COLO668 (cell line): Measurements from ENCODE around the gene FAM89A.
"Not testable (repeated sequence)": the region's sequence is repeated elsewhere in the genome, so short reads cannot be mapped to it uniquely, and the experiment has no call there.

Experiments used
- DNase-seq: peaks from one replicate; lab custom pipeline; 2025; ENCODE audit not compliant: unreplicated experiment; lab: John Stamatoyannopoulos, UW

Gene FAM89A

DNA sequence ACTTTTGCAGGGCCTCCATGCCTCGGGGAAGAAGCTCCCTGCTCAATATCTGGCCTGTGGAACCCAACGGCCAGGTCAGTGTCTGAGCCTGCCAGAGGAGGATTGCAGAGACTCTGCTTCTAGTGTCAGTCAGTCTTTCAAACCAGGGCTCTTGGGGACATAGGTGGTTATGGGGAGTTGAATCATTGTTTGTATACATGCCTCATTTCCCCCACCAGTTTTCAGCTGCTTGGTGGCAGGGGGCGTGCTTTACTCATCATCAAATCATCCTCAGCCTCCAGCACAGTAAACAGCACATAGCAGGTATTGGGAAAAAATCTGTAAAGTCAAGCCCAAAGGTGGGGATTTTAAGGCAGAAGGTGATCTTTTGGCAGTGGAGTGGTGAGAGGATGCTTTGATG lies 17.4 kb upstream of the FAM89A start:
- DNase-seq = no peak

DNA sequence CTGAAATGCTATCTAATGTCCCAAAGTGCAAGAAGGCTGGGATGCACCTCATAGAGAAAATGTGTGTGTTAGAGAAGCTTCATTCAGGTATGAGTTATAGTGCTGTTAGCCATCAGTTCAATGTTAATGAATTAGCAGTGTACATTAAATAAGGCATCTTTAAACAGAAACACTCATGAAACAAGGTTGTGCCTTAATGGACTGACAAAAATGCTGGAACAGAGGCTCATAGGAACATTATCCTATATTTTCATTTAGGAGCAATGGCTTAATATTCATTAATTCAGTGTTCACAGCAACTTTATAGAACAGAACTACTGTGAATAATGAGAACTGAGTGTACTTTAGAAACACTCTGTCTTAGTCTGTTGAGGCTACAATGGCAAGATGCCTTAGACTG lies 15.2 kb upstream of the FAM89A start:
- no peak for DNase-seq

DNA sequence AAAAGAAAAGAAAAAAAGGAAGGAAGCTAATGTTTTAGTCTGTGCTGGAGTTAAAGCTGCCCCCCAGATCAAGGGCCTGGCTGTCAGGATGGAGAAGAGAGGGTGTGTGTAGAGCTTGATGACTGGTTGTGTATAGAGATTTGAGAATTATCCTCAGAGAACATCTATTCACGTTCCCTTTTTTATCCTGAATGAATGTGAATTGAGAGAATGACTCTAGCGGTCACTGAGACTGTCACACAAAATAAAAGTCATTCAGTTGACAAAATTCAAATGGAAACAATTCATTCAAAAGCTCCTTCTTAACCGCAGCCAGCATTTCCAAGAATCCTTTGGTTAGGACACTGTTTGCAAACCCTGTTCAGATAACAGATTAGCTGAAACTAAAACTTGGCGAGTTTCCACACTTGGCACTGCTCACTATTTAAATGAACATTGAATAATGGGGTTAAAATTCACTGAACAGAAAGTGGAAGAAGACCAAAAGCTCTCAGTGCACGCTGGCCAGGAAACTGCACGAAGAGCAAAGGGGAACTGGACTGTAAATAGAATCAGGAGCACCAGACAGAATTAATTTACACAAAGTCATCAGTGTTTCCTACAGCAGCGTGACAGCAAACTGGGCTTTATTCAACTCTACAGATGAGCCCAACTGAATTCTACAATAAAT lies 13.6 kb upstream of the FAM89A start:
- DNase-seq = no peak

DNA sequence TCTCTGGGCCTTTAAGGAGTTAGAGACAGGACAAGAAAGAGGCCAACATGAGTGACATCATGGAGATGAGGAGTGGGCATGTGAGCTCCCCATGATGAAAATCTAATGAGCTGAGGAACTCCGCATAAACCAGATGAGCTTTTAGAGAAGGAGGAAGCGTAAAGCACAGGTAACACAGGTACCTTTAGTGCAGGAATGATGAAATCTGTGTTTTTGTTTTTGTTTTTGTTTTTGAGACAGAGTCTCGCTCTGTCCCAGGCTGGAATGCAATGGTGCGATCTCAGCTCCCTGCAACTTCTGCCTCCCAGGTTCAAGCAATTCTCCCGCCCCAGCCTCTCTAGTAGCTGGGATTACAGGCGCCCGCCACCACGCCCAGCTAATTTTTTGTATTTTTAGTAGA lies 12.7 kb upstream of the FAM89A start:
- no peak for DNase-seq

DNA sequence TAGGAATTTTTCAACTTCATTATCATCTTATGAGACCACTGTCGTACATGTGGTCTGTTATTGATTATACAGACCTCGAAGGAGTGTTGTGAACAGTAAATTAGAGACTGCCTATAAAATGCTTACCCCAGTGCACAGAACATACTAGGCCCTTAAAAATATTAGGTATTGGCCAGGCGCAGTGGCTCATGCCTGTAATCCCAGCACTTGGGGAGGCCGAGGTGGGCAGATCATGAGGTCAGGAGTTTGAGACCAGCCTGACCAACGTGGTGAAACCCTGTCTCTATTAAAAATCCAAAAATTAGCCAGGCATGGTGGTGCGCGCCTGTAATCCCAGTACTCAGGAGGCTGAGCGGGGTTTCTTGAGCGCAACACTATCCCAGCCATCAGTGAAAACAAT lies 10.9 kb upstream of the FAM89A start:
- not testable (repeated sequence) for DNase-seq

DNA sequence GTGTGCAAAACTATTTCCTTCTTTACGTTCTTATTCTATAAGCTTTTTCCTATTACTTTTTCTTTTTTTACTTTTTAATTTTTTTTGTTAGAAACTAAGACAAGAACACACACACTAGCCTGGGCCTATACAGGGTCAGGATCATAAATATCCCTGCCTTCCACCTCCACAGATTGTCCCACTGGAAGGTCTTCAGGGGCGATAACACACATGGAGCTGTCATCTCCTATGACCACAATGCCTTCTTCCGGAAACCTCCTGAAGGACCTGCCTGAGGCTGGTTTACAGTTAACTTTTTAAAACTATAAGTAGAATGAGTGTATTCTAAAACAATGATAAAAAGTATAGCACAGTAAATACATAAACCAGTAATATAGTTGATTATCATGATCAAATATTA lies 10.3 kb upstream of the FAM89A start:
- no peak for DNase-seq

DNA sequence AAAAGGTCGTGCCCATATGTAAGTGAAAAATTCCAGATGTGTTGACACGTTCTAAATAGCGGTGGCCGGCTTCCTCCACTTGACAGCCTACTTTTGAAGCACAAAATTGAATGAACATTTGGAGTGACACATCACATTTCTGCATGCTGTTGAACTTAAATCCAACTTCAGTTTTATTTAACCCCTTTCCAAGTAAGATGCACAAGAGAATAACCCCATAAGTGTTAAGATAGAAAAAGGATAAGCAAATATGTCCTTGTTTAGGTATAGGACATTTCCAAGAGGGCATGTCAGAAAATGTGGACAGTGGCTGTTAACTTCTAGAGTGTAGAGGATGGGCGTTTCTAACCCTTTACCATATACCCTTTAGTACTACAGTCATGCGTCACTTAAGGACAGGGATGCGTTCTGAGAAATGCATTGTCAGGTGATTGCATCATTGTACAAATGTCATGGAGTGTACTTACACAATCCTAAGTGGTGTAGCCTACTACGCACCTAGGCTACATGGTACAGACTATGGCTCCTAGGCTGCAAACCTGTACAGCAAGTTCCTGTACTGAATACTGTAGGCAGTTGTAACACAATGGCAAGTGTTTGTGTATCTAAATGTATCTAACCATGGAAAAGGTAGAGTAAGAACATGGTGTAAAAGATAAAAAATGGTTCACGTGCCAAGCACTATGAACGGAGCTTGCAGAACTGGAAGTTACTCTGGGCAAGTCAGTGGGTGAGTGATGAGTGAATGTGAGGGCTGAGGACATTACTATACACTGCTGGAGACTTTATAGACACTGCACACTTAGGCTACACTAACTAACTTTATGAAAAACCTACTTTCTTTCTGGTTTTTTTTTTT lies 9.3 kb upstream of the FAM89A start:
- no peak for DNase-seq

DNA sequence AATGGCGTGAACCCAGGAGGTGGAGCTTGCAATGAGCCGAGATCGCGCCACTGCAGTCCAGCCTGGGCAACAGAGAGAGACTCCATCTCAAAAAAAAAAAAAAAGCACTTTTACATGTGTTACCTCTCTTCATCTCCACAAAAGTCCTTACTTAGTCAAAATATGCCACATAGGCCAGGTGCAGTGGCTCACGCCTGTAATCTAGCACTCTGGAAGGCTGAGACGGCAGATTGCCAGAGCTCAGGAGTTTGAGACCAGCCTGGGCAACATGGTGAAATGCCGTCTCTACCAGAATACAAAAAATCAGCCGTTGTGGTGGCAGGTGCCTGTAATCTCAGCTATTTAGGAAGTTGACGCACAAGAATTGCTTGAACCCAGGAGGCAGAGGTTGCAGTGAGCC lies 8.4 kb upstream of the FAM89A start:
- DNase-seq = not testable (repeated sequence)

DNA sequence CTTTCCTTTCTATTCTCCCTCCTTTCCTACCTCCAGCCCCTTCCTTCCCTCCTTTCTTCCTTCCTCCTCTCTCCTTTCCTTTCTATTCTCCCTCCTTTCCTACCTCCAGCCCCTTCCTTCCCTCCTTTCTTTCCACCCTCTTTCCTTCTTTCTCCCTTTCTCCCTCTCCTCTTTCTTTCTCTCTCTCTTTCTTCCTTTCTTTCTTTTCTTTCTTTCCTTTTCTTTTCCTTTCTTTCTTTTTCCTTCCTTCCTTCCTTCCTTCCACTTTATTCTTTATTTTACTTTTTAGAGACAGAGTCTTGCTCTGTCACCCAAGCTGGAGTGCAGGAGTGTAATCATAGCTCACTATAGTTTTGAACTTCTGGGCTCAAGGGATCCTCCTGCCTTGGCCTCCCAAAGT lies 7.5 kb upstream of the FAM89A start:
- not testable (repeated sequence) for DNase-seq

DNA sequence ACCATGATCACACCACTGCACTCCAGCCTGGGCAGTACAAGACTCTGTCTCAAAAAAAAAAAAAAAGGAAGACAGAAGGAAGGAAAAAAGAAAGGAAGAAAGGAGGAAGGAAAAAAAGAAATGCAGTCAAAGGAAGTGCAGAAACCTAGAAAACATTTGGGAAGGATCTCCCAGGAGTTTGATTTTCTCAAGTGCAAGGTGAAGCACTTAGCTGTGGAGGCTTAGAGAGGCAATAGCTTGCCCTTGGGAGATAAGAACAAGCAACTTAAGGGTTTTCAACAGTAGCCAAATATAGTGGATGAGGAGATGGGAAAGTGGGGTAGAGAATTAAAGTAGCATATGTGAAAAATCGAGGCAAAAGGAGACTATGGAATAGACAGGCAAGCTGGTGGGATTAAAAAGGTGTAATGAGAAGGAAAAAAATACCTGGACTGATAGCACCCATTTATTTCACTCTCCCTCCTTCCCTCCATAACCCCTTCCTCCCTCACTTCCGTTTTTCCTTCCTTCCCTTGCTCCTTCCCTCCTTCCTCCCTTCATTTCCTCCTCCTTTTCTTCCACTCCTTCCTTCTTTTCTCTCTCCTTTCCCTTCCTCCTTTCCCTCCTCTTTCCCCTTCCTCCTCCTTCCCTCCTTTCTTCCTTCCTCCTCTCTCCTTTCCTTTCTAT lies 6.8 kb upstream of the FAM89A start:
- no peak for DNase-seq

DNA sequence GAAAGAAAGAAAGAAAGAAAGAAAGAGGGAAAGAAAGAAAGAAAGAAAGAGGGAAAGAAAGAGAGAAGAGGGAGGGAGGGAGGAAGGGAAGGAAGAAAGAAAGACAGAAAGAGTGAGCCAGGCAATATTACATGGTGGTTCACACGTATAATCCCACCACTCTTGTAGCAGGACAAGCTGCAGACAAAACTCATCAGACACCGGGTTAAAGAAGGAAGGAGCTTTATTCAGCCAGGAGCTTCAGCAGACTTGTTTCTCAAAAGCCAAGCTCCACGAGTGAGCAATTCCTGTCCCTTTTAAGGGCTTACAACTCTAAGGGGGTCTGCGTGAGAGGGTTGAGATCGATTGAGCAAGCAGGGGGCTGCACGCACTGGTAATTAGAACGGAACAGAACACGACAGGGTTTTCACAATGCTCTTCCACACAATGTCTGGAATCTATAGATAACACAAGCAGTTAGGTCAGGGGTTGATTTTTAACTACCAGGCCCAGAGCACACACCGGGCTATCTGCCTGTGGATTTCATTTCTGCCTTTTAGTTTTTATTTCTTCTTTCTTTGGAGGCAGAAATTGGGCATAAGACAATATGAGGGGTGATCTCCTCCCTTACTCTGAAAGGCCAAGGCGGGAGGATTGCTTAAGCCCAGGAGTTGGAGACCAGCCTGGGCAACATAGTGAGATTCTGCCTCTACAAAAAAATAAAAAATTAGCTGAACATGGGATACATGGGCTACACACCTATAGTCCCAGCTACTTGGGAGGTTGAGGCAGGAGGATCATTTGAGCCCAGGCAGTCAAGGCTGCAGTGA lies 6.1 kb upstream of the FAM89A start:
- not testable (repeated sequence) for DNase-seq

DNA sequence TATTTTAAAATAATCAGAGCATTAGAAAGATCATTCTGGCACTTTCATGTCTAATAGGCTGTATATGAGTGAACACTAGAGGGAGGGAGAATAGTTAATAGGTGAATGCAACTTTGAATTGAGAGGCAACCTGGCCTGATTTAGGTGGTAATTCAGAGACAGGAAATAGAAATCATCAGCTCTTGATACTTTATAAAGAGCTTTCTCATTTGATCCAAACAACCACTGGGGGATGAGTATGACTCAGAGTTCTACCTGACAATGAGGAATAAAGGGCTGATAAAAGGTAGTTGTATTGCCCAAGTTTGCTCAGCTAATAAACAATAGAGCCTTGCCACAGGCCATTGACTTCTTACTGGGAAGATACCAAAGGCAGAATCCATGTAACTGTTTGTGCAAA lies 5.2 kb upstream of the FAM89A start:
- DNase-seq = no peak

DNA sequence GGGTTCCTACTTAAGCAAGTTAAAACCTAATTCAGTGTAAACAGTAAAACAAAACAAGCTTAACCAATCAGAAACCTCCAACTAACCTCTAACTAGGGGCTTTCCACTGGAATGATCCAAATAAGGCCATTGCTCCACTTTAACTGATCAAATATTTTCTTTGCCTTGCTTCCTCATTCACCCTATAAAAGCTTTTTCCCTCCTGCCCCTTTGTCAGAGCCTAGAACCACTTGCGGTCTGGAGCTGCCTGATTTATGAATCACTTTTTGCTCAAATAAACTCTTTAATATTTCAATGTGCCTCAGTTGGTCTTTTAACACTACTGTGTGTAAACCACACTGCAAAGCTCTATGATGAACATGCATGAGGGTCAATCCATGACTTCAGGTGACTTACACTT lies 4.5 kb upstream of the FAM89A start:
- no peak for DNase-seq

DNA sequence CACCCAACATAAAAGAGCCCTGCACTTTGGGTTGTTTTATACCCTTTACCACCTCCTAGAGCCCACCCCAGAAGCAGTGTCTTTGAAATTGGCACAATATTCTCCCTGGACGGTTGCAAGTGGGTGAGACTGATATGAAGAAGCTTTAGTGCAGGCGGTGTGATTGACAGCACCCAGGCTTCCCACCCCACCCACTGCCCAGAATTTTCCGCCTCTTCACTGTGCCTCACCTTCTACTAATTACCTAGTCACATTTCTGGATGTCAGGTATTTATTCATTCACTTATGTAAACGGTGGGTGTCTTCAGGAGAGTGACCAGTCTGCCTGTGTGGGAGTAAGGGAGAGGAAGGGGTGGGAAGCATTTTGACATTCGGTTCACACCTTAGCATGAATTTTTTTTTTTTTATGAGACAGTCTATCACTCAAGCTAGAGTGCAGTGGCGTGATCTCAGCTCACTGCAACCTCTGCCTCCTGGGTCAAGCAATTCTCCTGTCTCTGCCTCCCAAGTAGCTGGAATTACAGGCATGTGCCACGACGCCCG lies 1.7 kb upstream of the FAM89A start:
- DNase-seq = no peak

DNA sequence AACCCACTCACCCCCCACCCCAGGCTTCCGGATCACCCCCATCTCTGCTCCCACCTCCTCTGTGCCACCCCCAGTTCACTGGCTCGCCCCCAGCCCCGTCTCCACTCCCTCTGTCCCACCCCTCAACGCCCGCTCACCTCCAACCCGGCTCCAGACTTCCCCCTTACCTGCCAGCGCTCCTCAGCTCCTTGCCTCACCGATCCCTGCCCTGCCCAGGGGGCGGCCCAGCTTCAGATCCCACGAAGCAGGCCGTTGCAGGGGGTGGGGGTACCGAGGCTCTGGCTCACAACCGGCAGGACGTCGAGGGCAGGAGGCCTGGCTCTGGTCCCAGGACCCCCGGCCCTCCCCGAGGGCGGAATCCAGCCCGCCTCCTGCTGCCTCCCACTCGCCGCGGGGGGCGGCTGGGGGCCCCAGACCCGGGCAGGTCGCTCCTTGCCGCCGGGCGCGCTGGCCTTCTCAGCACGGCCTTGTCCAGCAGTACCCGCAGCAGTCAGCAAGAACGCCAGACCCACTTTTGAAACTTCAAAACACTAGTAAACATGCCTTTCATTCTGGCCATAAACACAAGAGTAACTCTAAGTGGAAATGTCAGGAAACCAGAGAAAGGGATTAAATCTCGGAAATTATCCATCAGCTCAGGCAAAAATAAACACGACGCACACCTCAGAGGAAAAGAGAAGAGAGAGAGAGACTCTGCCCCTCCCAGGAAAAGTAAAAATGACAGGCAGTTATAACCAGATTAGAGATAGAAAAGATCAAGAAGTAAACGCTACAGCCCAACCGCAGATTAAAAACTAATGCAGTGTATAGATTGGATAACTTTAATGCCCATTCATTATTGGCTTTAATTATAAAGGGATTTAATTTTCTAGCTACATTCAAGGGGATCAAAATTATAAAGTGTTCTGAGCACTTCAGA lies 1.0 kb upstream of the FAM89A start:
- no peak for DNase-seq

DNA sequence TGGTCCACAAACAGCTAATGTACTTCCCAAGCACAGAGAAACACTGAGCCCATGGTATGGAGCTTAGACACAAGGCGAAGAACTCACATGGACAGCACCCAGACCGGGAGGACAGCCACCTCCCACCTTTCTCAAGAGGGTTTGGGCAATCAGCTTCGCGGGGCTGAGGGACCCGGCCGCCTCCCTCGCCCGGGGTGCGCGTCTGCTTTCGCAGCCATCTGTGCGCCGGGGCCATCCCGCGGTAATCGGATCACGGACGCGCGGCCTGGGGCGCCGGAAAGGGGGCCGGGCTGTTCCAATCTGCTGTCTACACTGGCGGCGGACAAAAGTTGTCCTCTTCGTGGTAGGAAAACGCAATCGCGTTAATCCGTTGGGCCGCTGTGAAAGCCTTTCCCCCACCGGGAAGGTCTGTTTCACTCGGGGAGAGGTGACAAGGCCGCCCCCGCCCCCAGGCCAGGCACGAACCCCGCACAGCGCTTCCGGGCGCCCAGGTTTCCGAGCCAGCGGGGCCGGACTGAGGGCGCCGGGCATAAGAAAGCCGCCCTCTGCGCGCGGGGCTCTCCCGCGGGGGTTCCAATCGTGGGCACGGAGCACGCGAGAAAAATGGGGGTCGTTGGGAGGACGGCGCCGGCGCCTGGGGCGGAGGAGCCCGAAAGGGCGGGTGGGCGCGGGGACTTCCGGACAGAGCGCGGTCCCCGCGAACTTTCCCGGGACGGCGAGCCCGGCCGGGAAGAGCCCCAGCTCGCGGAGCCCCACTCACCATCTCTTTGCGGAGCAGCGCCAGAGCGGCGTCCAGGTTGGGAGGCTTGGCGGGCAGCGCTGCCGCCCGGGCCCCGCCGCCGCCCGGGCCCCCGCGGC lies 664 bp downstream of the FAM89A start:
- DNase-seq = peak; percentile 77

DNA sequence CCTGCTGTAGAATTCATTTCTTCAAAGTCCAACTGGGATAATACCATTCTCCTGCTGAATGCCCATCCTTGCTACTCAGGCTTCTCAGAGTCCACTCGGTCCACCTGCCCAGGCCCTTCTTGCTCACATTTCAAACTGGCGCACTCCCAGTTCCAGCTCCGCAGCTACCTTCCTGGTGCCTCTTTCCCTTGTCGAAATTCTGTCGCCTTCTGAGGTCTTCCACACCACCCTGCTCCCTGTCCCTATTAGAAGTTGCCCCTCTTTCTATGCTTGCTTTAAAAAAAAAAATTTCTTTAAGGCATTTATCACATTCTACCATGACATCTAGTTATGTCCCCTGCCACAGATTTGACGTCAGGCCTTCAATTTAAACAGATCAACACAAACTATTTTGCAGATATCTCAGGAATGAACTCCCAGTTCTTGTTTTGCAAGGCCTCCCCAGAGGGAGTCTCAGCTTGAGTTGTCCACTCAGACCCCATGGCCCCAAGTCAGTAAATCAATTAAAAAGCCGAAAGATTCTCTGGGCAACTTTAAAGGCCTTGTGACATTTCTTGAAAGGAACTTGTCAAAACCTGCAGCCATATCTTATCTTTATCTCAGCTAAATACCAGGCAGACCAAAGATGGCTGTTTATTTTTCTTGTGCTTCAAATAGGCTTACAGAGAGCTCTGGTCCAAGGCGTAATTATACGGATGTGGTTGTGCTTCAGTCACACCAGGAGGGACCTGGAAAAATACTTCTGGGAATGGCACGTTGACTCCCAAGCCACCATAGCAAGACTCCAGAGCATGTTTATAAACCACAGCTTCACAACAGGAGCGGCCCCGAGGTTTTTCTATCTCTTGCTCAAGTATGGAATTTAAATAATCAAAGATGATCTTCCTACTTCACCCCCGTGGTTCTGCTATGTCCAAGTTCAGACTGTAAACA lies 2.2 kb downstream of the FAM89A start:
- DNase-seq = no peak

DNA sequence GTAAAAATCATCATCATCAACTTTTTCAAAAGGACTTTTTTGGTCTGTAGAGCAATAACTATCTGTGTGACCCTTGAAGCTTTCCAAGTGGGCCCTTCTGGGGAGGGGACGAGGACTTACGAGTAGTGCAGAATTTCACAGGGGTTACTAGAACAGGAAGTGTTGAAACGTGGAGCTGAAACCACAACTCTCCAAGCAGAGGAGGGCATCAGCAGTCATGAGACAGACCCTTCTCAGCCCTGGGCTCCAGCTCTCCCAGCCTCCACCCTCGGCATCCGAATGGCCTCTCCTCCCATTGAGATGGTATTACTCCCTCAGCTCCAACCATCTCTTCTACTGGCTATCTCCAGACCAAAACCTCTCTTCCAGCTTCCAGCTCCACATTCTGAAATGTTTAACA lies 3.6 kb downstream of the FAM89A start:
- no peak for DNase-seq
